Prostate gland (tissue), 2 donors: ENCODE measurements around the gene RAX2.
"Not testable (repeated sequence)": the region's sequence is repeated elsewhere in the genome, so short reads cannot be mapped to it uniquely, and the experiment has no call there.

Experiments
- POLR2AphosphoS5 ChIP-seq: sonication (generic); formaldehyde crosslinking; IDR thresholded peaks from one replicate; pipeline ENCODE4 v1.6.1; 2017; ENCODE audit warnings: antibody characterized with exemption
- TF ChIP-seq, protein P1 (sequence below), 4 experiments: fragments of 200-600 bp in 2 of 4; fragments of 450-650 bp in 2 of 4; sonication (generic) in 2 of 4; IDR thresholded peaks; 1 replicate in 3 of 4; 2 replicates in 1 of 4; pipeline ENCODE4 v1.5.1; 2016 to 2019; ENCODE audit warnings: antibody characterized with exemption in 4 of 4, mild to moderate bottlenecking in 2 of 4, moderate library complexity in 2 of 4

DNA sequence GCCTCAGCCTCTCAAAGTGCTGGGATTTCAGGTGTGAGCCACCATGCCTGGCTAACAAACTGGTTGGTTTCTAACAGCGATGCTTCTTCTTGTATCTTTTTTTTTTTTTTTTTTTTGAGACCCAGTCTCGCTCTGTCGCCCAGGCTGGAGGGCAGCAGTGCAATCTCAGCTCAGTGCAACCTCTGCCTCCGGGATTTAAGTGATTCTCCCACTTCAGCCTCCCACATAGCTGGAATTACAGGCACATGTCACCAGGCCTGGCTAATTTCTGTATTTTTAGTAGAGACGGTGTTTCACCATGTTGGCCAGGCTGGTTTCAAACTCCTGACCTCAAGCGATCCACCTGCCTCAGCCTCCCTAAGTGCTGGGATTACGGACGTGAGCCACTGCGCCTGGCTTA, 44.1 kb upstream of the RAX2 start:
- TF ChIP-seq, protein P1, sequence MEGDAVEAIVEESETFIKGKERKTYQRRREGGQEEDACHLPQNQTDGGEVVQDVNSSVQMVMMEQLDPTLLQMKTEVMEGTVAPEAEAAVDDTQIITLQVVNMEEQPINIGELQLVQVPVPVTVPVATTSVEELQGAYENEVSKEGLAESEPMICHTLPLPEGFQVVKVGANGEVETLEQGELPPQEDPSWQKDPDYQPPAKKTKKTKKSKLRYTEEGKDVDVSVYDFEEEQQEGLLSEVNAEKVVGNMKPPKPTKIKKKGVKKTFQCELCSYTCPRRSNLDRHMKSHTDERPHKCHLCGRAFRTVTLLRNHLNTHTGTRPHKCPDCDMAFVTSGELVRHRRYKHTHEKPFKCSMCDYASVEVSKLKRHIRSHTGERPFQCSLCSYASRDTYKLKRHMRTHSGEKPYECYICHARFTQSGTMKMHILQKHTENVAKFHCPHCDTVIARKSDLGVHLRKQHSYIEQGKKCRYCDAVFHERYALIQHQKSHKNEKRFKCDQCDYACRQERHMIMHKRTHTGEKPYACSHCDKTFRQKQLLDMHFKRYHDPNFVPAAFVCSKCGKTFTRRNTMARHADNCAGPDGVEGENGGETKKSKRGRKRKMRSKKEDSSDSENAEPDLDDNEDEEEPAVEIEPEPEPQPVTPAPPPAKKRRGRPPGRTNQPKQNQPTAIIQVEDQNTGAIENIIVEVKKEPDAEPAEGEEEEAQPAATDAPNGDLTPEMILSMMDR (IDR thresholded peaks at IDR 0.05) = not testable (repeated sequence)
- TF ChIP-seq POLR2AphosphoS5 = not testable (repeated sequence)
